Measurements from ENCODE around the gene MT1B.

- TF ChIP-seq POLR2A (IDR thresholded peaks at IDR 0.05; ENCODE audit: low read depth, low read length) (no peak), POLR2AphosphoS5 (IDR thresholded peaks at IDR 0.05; ENCODE audit: low read depth, low read length) (no peak), TAF1 (IDR thresholded peaks at IDR 0.05; ENCODE audit: borderline replicate concordance, low read depth, low read length) (no peak)
Measured at GRCh38 chr16:56662357-56663354, 11.0 kb downstream of the MT1B start.
